Endothelial cell of hepatic sinusoid (primary cell): Measurements from ENCODE around the gene LILRA5.
"Not testable (repeated sequence)": the region's sequence is repeated elsewhere in the genome, so short reads cannot be mapped to it uniquely, and the experiment has no call there.

Experiments
- in situ Hi-C: cut with HindIII; loops from 2 replicates; pipeline ENCODE4 v1.10.0; 2017; ENCODE audit warnings: low sequenced_read_pairs

The LILRA5 gene

GRCh38 chr19:54307389-54308020, 5.5 kb downstream of the LILRA5 start:
- in situ Hi-C loops, result no loop called here

- in situ Hi-C loops, result no loop called here
Observed at GRCh38 chr19:54305141-54305540, 7.8 kb downstream of the LILRA5 start.

GRCh38 chr19:54302257-54302656, 10.7 kb downstream of the LILRA5 start:
- in situ Hi-C loops, result no loop called here

DNA sequence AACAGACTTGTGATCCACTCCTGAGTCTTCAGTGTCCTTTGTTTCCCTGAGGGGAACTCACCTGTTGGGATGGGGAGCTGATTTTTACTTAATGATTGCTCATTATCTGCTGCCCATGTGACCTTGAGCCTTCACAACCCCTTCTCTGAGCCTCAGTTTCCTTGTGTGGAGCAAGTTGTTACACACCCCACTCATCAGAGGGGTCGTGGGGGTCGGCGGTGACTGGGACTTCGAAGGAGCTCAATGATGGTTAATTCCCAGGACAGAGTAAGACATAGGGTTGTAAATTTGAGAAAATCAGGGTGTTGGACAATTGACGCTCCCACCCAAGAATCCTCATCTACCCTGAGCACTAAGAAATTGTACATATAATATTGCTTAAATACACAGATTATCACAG, 13.5 kb downstream of the LILRA5 start:
- in situ Hi-C loops, result no loop called here

DNA sequence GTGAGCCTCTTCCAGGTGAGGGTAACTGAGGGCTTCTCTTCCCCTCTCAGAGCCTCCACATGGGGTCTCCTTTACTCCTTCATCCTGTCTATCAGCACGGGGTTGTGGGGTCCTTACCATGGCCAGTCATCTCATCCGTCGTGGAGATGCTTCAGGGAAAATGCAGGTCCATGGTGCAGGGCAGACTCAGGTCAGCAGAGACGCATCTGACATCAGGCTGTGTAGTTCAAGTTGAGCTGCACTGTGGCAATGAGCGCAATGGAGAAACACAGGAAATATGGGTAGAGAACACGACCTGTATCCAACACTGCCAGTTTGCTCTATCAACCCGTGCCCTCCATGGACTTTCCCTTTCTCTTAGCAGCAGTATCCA, 13.9 kb downstream of the LILRA5 start:
- in situ Hi-C loops, result no loop called here

DNA sequence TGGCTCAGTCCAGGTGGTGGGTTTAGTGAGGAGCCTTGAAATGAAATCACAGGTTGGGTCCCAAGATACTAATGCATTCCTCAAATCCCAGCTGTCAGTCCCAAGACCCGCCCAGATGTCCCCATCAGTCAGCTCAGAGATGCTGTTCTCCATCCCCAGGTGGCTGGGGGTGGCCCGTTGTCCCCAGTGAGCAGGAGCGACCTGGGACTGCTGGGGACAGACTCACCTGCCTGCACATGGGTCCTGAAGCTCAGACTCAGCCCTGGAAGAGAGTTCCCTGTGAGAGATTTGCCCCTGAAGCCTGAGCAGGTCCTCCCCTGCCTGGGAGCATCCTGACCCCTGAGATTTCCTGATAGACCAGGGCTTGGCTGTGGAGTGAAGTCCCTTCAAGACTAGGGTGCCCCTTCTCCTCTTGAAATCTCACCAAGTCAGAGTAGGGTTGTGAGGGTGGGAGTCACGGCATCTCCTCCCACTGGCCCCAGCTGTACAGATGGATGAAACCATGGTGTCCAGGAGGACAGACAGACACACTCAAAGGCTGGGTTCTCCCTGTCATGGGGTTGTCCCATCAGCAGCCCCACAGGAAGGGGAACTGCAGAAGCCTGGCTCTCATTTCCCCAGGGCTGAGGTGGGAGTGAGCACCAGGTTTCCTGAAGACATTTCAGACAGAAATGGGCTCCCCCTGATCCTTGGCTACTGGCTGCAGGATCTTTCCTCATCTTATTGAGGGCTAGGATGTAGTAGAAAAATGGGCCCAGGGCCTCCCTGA, 14.4 kb downstream of the LILRA5 start:
- in situ Hi-C loops, result no loop called here

DNA sequence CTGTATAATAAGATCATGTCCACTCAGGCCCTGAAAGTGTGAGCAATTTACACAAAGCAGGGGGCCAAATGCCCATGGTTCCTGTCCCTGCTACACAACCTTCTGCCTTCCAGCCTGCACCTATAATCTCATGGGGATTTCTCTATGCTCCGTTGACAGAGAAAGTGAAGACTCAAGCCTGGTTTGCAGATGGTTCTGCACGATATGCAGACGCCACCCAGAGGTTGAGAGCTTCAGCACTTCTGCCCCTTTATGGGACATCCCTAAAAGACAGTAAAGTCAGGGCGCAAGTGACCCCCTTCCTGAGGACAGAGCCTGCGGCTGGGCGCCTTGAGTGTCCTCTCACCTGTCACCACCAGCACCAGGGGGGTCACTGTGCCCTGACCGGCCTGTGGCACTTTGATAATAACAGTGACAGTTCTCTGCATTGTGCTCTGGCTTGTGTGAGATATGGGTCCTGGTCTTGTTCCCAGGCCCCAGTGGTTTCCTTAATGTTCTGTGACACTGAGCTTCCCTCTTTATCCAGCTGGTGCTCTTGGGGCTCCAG, 15.1 kb downstream of the LILRA5 start:
- in situ Hi-C loops, result no loop called here

GRCh38 chr19:54294539-54294938, 18.4 kb downstream of the LILRA5 start:
- in situ Hi-C loops, result no loop called here

GRCh38 chr19:54289160-54289559, 23.8 kb downstream of the LILRA5 start:
- in situ Hi-C loops, result not testable (repeated sequence)

DNA sequence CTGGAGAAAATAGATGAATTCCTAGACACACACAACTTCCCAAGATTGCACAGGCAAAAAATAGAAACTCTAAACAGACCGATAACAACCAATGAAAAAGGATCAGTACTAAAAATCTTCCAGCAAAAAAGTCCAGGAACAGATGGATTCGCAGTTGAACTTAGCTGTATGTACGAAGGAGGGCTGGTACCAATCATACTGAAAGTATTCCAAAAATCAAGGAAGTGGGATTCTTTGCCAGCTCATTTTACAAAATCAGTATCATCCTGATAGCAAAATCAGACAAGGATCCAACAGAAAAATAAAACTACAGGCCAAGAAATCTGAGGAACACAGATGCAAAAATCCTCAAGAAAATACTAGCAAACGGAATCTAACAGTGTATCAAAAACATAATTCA, 25.5 kb downstream of the LILRA5 start:
- in situ Hi-C loops, result no loop called here

GRCh38 chr19:54286283-54286682, 26.7 kb downstream of the LILRA5 start:
- in situ Hi-C loops, result not testable (repeated sequence)

GRCh38 chr19:54285427-54286056, 27.4 kb downstream of the LILRA5 start:
- in situ Hi-C loops, result not testable (repeated sequence)

DNA sequence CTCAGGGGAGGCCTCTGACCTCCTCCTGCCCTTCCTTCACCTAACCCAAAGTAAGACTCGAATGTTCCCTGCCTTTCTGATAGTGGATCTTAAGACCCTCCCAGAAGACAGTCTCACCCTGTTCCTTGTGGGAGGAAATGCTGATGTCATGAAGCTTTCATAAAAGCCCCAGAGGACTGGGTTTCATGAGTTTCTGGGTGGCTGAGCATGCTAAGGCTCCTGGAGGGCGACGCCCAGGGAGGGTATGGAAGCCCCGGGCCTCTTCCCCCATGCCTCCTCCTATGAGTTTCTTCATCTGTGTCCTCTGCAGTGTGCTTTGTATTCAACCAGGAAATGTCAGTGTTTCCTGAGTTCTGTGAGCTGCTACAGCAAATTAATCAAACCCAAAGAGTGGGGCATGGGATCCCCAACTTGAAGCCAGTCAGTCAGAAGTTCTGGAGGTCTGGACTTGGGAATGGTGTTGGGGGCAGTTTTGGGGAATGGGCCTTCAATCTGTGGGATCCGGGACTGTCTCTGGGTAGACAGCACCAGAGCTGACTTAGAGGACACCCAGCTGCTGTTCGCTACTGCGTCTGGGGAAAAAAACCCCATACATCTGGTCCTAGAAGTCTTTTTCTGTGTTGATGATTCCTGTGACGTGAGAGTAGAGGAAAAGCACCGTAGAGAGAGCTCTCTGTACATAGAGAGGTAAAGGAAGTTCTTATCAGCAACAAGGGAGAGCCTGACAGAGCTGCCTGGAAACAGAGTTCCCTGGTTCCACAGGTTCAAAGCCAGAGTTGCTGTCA, 30.1 kb downstream of the LILRA5 start:
- in situ Hi-C loops, result loop anchor here (5.0 kb wide), 1 partner anchor 69 kb away; no protein-coding TSS in a partner anchor

DNA sequence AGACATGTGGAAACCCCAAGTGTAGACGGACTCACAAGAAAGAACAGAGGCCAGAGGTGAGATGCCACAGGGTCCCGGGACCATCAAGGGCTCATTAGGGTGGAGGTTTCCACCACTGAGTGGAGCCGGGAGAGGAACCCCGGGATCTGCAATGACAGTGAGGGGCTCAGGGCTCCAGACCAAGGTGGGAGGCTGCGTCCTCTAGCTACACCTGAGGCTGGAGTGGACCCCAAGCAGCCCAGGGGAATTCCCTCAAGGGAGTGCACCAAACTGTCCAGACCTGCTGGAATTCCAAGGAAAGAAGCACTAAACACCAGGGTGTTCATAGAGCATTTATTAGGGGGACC, 31.3 kb downstream of the LILRA5 start:
- in situ Hi-C loops, result loop anchor here (5.0 kb wide), 1 partner anchor 71 kb away; no protein-coding TSS in a partner anchor

DNA sequence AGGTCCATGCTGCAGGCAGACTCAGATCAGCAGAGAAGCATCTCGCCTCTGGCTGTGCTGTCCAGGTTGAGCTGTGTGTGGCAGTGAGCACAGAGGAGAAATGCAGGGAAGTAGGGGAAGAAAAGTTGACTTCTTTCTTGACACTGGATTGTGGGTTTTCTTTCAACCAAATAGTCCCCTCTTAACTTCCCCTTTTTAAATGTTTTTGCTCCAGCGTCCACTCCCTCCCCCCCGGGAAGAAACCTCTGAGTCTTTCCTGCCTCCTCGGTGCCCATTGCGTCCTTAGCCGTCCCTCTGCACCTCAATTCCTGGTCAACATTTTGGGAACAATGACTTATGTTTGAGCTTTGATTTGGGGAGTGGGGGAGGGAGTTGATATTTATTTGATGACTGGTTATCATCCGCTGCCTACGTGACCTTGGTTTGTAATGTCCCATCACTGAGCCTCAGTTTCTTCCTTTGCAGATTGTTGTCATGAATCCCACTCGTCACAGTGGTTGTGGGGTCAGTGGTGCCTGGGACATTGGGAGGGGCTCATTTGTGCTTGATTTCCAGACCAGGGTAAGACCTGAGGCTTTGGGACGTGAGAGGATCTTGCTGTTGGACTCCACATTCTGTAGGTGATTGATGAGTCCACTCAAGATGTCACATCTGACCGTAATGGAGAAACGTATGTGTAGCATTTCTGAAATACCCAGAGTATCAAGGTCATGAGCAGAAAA, 31.8 kb downstream of the LILRA5 start, which contains the start of gene LILRB2:
Gene LILRB2, minus strand, starts transcription at position 104 of the 722 bp plus-strand sequence. CDS start 614 bp downstream, outside the sequence.
- in situ Hi-C loops, result loop anchor here (5.0 kb wide), 1 partner anchor 71 kb away; no protein-coding TSS in a partner anchor

GRCh38 chr19:54280441-54280840, 32.5 kb downstream of the LILRA5 start:
- in situ Hi-C loops, result loop anchor here (5.0 kb wide), 1 partner anchor 72 kb away; no protein-coding TSS in a partner anchor

DNA sequence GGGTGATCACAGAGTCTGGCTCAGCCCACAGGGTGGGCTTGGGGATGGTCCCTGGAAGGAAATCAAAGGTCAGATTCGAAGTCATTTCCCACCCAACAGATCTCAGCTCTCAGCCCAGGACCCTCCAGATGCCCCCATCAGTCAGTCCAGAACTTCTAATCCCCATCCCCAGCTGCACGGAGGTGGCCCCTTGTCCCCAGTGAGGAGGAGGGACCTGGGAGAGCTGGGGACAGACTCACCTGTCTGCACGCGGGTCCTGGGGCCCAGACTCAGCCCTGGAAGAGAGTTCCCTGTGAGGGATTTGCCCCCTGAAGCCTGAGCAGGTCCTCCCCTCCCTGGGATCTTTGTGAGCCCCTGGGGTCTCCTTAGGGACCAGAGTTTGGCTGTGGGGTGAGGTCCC, 32.9 kb downstream of the LILRA5 start:
- in situ Hi-C loops, result loop anchor here (5.0 kb wide), 1 partner anchor 72 kb away; no protein-coding TSS in a partner anchor

GRCh38 chr19:54279406-54279962, 33.5 kb downstream of the LILRA5 start:
- in situ Hi-C loops, result no loop called here

- in situ Hi-C loops, result not testable (repeated sequence)
Observed at GRCh38 chr19:54278571-54279195, 34.3 kb downstream of the LILRA5 start.
